ENCODE results near the gene PGA5.
"Not testable (repeated sequence)": the region's sequence is repeated elsewhere in the genome, so short reads cannot be mapped to it uniquely, and the experiment has no call there.

GRCh38 chr11:61203873-61204272, 37.1 kb upstream of the PGA5 start:
- not testable (repeated sequence) for TF ChIP-seq POLR2A, CTCF (IDR thresholded peaks at IDR 0.05)
